T-helper 2 cell treated with Interferon-gamma antibody and Interleukin-4, amounts not matched to agents 100 ng/mL and 5 ng/mL, for 36 hours (primary cell): ENCODE results near the gene TRIM52. TPM values are rescaled to one million over a fixed set of nuclear protein-coding genes. Genes with fewer than 3 reads are reported as not detected.

Experiments
- intact Hi-C: fragments of 100-400 bp; cut with micrococcal nuclease; formaldehyde crosslinking; loops from one replicate; pipeline ENCODE4 v1.15.1; 2023
- total RNA-seq: library from RNA; stranded (reverse); gene quantifications from 2 replicates; pipeline ENCODE4 v1.2.3, GENCODE V29; 2022

TRIM52 gene
- total RNA-seq, 1 donor from 2014 or later: 20.7 TPM

DNA sequence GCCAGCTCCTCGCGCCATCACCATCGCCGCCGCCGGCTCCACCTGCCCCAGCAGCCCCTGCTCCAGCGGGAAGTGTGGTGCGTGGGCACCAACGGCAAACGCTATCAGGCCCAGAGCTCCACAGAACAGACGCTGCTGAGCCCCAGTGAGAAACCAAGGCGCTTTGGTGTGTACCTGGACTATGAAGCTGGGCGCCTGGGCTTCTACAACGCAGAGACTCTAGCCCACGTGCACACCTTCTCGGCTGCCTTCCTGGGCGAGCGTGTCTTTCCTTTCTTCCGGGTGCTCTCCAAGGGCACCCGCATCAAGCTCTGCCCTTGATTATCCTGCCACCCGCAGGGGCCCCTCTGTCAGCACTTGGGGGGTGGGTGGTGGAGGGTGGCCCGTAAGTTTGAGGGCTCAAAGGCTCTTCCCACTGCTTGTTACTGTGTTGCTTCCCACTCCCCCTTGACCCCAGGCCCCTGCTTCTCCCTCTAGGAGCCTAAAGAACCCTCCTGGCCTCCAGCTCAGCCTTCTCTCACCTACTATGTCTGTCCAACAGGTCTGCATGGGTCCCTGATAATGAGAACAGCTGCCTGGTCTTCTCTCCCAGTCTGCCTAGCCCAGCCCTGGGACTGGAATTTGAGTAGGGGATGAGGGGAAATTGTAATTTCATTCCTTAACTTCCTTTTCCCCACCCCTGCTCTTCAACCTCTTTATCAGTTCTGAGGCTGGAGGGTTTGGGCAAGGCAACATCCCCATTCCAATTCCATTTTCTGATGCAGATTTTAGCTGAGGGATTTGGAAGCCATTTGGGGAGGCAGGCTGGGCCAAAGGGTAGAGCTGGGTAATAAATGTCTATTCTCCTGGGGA, 26.3 kb downstream of the TRIM52 start:
- intact Hi-C loops: no loop called here

GRCh38 chr5:181233801-181234454, 27.0 kb downstream of the TRIM52 start:
- intact Hi-C loops: no loop called here

GRCh38 chr5:181233088-181233800, 27.7 kb downstream of the TRIM52 start:
- intact Hi-C loops: no loop called here

- intact Hi-C loops: no loop called here
These were observed 28.4 kb downstream of the TRIM52 start for GRCh38 chr5:181232593-181232992.

- intact Hi-C loops: no loop called here
These were observed 29.5 kb downstream of the TRIM52 start for GRCh38 chr5:181231432-181231831.

DNA sequence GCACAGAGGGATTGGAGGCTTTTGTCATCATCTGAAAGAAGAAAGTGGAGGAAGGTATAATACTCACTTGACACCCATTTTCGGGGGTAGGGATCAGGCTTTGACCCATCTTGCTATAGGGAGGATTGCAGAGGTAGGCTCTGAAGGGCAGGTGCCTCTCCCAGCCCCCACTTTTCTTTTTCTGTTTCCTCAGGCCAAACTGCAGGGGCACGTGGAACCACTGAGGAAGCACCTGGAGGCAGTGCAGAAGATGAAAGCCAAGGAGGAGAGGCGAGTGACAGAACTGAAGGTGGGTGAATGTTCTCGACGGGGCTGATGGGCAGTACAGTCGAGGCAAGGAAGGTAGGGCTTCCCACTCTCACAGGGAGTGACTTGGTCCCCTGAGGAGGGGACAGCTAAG, 30.4 kb downstream of the TRIM52 start:
- intact Hi-C loops: no loop called here

GRCh38 chr5:181229996-181230395, 30.9 kb downstream of the TRIM52 start:
- intact Hi-C loops: no loop called here

GRCh38 chr5:181224390-181225229, 36.3 kb downstream of the TRIM52 start:
- intact Hi-C loops: no loop called here

DNA sequence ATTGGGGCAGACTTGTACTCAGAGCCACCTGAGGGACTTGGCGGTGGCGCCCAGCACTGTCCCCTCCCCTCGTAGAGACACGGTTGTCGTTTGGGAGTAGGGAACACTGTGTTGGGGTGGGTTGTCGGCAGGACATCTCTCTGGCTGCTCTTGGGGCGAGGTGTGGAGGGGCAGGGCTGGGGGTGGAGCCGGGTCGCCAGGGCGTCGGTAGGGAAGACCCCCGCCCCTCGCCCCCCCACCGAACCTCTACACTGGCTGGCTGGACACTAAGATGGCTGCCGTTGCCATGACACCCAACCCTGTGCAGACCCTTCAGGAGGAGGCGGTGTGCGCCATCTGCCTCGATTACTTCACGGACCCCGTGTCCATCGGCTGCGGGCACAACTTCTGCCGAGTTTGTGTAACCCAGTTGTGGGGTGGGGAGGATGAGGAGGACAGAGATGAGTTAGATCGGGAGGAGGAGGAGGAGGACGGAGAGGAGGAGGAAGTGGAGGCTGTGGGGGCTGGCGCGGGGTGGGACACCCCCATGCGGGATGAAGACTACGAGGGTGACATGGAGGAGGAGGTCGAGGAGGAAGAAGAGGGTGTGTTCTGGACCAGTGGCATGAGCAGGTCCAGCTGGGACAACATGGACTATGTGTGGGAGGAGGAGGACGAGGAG, 37.1 kb downstream of the TRIM52 start:
- intact Hi-C loops: loop anchor here (1.0 to 2.0 kb wide), 7 partner anchors 17 to 421 kb away; partner anchors contain the start of genes MGAT1, RACK1, TRIM52 and ZFP62

DNA sequence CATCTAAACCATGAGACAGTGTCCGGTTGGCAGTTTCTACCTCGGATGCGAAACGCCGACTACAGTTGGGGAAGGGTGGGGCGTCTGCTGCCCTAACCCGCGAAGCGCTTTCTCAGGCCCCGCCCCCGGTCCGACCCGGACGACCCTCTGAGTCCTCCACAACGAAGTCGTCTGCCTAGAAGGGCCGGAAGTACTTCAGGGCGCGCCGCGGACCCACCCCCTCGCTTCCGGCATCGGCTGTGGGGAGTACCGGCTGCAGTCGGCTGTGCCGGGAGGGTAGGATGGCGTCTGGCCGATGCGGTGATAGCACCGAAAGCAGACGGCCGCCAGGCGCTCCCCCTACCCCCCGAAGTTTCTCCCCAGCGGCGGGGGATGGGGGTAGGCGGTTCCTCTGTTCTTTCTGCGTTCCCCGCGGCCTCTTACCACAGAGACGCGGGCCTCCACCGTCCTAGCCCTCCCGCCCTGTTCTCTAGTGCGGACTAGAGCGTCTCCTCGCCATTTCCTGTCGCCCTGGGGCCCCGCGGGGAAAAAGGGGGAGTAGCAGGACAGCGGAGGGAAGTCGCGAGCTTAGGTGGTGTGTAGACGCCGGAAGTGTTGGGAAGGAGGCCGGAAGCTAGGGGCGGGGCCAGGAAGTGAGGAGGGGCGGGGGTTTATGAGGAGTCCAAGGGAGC, 37.8 kb downstream of the TRIM52 start, which contains the start of gene TRIM41:
TSS of gene TRIM41 (plus strand) at position 224 of the 671 bp plus-strand sequence. CDS start 719 bp downstream, outside the sequence.
- intact Hi-C loops: loop anchor here (1.0 to 2.0 kb wide), 7 partner anchors 16 to 420 kb away; partner anchors contain the start of genes MGAT1, RACK1, TRIM52 and ZFP62

DNA sequence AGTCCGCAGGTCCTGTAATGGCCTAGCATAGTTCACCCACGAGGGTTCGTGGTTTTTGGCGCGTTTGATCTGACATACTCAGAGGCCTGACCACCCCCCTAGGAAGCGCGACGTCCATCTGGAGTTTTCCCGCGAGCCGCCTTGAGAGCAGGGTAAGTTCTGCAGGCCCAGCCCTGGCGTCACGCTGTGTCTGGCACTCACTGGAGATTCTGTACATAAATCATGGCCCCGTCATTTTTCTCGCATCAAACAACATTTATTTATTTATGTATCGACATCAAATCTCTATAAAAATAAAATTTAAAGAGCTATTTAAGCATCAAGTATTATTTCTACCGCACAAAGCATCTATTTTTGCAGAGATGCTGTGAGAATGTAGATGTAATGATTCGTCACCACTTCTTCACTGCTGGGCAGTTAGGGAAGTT, 38.3 kb downstream of the TRIM52 start:
- intact Hi-C loops: loop anchor here (1.0 to 2.0 kb wide), 8 partner anchors 16 to 420 kb away; partner anchors contain the start of genes MGAT1, RACK1, TRIM52 and ZFP62

- intact Hi-C loops: loop anchor here (1.0 to 2.0 kb wide), 4 partner anchors 15 to 419 kb away; partner anchors contain the start of gene MGAT1
These were observed 38.9 kb downstream of the TRIM52 start for GRCh38 chr5:181221792-181222629.

GRCh38 chr5:181221105-181221791, 39.7 kb downstream of the TRIM52 start:
- intact Hi-C loops: no loop called here

- intact Hi-C loops: no loop called here
These were observed 40.8 kb downstream of the TRIM52 start for GRCh38 chr5:181220178-181220515.

DNA sequence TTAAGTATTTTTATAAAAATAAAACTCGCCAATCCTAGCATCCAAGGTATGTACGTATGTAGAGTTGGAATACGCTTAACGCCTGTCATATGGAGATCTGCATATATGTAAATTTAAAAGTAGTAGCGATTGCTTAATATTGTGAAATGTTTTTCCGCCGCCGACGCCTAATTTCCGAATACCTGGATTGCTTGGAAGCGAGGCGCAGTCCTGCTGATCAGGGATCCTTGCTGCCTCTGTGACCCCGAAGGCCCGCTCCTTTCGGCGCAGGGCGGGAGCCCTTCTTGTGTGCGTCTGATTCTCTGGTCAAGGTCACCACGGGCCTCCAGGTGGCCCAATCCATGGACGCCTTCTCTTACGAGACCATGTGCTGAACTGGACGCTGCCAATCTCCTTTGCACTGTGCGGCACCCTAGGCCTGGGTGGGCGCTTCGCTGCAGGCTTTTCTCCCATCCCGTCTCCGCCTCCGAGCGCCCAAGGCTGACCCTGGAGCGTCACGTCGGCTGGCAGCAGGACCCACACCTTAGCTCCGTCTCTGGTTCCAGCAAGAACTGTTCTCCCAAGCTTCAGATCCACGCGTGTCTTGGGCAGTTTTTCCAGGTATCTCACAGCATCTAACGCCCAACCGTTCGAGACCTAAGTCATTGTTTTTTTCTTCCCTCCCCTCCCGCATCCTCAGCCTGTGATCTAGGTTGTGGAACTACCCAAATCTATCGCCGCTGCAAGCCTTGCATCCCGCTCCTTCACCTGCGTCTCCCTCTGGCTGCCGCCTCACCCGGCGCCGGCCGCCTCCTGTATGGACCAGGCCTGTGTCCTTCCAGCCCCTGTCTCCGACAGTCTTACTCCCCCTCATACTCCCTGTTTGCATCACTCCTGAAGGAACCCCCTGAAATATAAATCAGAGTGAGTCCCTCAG, 41.4 kb downstream of the TRIM52 start:
- intact Hi-C loops: no loop called here

DNA sequence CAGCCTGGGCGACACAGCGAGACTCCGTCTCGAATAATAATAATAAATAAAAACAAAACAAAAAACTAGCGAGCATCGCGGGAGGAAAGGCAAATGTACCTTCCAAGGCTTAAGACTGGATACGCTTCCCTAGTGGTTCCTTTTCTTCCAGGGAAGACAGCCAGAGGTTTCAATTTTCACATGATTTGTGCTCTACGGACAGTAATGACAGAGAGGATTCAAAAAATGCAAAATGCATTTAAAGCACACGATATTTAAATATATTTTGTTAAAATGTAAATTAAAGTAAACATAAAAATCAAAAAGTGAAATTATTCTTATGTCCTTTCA, 42.2 kb downstream of the TRIM52 start:
- intact Hi-C loops: loop anchor here (1.0 kb wide), 2 partner anchors 11 to 27 kb away; no protein-coding TSS in a partner anchor

DNA sequence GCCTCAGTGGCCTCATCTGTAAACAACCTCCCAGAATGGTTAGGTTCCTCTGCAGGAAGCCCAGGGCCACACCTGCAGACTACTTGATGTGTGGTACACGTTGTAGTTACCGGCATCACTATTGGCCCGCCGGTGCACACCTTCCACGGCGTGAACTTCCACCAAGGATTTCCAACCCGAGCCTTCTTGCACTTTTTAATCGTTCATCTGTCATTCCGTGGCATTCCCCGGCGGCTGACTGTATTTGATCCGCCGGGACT, 43.2 kb downstream of the TRIM52 start:
- intact Hi-C loops: loop anchor here (1.0 kb wide), 3 partner anchors 10 to 44 kb away; no protein-coding TSS in a partner anchor
